ENCODE measurements around the gene PAX9. TPM values are rescaled to one million over a fixed set of nuclear protein-coding genes. Genes with fewer than 3 reads are reported as not detected.

PAX9 gene
- total RNA-seq (under 1 TPM in 2 of 5 donors, not detected in 3; 0.16 to 0.23 TPM), total RNA-seq (0 to 0.37 (median 0) reads per million in 29 experiments)
- total RNA-seq (2013), result 0.04 TPM

DNA sequence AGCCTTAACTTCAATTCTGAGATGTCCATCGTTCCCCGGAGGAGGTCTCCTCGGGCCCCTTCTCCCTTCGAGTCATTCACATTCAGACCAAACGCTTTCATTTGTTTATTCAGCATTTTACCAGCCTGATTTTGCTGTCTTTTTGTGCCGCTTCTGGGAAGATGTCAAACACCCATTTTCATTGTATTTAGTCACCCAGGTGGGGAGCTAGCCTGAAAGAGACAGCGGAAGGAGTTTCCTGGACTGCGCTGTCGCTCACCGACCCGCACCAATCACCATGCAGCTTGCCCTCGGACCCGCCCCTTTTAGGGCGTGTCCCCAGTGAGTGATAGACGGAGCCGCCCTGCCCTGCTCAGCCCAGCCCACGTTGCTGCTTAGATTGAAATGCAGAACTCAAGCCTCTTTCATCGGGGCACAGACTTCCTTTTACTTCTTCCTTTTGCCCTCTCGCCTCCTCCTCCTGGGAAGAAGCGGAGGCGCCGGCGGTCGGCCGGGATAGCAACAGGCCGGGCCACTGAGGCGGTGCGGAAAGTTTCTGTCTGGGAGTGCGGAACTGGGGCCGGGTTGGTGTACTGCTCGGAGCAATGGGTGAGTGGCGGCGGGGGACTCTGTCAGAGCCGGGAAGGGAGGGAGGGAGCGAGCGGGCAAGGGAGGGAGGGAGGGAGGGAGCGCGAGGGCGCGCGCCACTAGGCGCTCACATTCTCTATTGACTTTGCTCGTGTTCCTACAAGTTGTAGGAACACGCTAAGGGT is at the start of gene PAX9:
TSS of gene PAX9 (plus strand) at position 355 of the 752 bp plus-strand sequence. CDS start at position 585, 230 bp downstream.
- POLR2A ChIA-PET, result no interaction called here
- H3K9me3 ChIP-seq, result no peaks in the 10 kb centered on the region
- no peaks in the 10 kb centered on the region for H3K36me3 ChIP-seq (ENCODE audit: control insufficient read depth in 2 of 2, extremely low read depth in 1 of 2, insufficient read depth in 1 of 2, low read length in 1 of 2)
- Mint-ChIP-seq H3K36me3 (no peaks in the 10 kb centered on the region), H3K9me3 (no peaks in the 10 kb centered on the region), H3K27ac (peak within 1 kb of the TSS in 1 of 2 donors; percentile 67), H3K4me1 (peaks cover 43 to 61% (median 45%) of the 10 kb centered on the region in 3 donors), H3K27me3 (peaks cover 68 to 94% of the 10 kb centered on the region in 2 donors), H3K4me3 (peak within 1 kb of the TSS; percentile 9 to 56 (median 45))
- H3K4me3 ChIP-seq (ENCODE audit: control insufficient read depth in 1 of 2, extremely low read depth in 1 of 2, low read length in 1 of 2), result peak within 1 kb of the TSS in 1 of 2 donors; percentile 44
- H3K4me1 ChIP-seq (ENCODE audit: control insufficient read depth in 1 of 2, extremely low read depth in 1 of 2, insufficient read depth in 2 of 2, low read length in 2 of 2), result peaks cover 0 to 43% of the 10 kb centered on the region in 2 experiments
- whole genome bisulfite sequencing (ENCODE audit: insufficient coverage), result 11% methylated on average over 25 of the region's 44 CpGs
- DNase-seq, result peak in 8 of 35 experiments; percentile 5 to 32 (median 10)
- H3K27me3 ChIP-seq (replicated peaks in 1 of 2; ENCODE audit: control insufficient read depth in 2 of 2, extremely low read depth in 1 of 2, insufficient read depth in 2 of 2, low read length in 1 of 2), result peaks cover 10 to 84% of the 10 kb centered on the region in 2 experiments
- ATAC-seq (replicated peaks in 1 of 4), result peak in 3 of 4 experiments; percentile 29 to 71 (median 33)
- CTCF ChIA-PET, result no interaction called here
- H3K27ac ChIP-seq (ENCODE audit: low read length), result no peak within 1 kb of the TSS

DNA sequence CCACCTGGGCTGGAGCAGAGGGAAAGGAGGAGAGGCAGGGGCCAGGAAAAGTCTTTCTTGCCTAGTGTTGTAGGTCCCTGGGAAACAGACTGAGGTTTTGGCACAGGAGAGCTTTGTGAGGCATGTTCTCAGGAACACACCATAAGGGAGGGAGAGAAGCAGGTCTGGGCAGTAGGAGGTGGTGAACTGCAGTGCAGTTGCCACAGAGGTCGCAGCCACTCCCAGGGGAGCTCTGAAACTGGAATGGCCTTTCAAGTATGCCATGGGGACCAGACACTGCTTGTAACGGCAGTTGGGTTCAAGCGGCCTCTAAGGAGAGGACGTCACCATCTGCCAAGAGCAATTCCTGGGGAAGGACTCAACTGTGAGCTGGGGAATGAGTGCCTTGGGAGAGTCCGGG is 43.8 kb upstream of the PAX9 start:
- H3K9me3 ChIP-seq, result no peaks in the 10 kb centered on the region
- H3K4me3 ChIP-seq (ENCODE audit: control insufficient read depth in 1 of 2, extremely low read depth in 1 of 2, low read length in 1 of 2), result no peak overlapping the region
- 60% methylated on average over 1 of the region's 5 CpGs for whole genome bisulfite sequencing (ENCODE audit: insufficient coverage)
- no peak overlapping the region for H3K4me3 Mint-ChIP-seq
- DNase-seq, result no peak
- H3K36me3 Mint-ChIP-seq, result no peaks in the 10 kb centered on the region
- H3K9me3 Mint-ChIP-seq, result peaks cover 5 to 10% (median 8%) of the 10 kb centered on the region in 3 donors
- CTCF ChIA-PET, result no interaction called here
- peaks cover 0 to 2% of the 10 kb centered on the region in 2 experiments for H3K27me3 ChIP-seq (replicated peaks in 1 of 2; ENCODE audit: control insufficient read depth in 2 of 2, extremely low read depth in 1 of 2, insufficient read depth in 2 of 2, low read length in 1 of 2)
- H3K4me1 ChIP-seq (ENCODE audit: control insufficient read depth in 1 of 2, extremely low read depth in 1 of 2, insufficient read depth in 2 of 2, low read length in 2 of 2), result no peaks in the 10 kb centered on the region
- H3K27me3 Mint-ChIP-seq, result peaks cover 0 to 3% of the 10 kb centered on the region in 2 donors
- no peak overlapping the region for H3K27ac Mint-ChIP-seq
- no peak overlapping the region for H3K27ac ChIP-seq (ENCODE audit: low read length)
- no peak for ATAC-seq (replicated peaks in 1 of 4)
- H3K36me3 ChIP-seq (ENCODE audit: control insufficient read depth in 2 of 2, extremely low read depth in 1 of 2, insufficient read depth in 1 of 2, low read length in 1 of 2), result no peaks in the 10 kb centered on the region
- no peaks in the 10 kb centered on the region for H3K4me1 Mint-ChIP-seq
- POLR2A ChIA-PET, result interaction anchor here (0.6 to 0.7 kb wide), 2 partner anchors 55 to 254 kb away, joined by 3 to 10 read pairs; no protein-coding TSS in a partner anchor

DNA sequence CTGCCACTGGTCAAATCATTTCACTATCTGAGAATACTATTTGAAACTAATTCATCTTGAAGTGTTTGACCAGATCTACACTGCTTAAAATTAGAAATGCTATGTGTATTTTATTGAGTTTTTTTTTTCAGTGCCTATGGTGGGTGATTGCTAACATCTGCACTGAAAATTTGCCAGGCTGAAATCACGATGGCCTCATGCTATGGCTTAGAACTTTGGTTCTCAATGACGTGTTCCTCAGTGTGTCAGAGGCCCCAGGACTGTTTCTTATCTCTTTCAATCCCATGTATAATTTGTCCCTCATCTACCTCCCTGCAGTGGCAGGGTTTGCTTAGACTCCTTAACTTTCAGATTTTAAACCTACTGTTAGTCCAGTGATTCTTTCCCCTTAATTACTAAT is 43.0 kb upstream of the PAX9 start:
- peaks cover 0 to 2% of the 10 kb centered on the region in 2 experiments for H3K27me3 ChIP-seq (replicated peaks in 1 of 2; ENCODE audit: control insufficient read depth in 2 of 2, extremely low read depth in 1 of 2, insufficient read depth in 2 of 2, low read length in 1 of 2)
- no peaks in the 10 kb centered on the region for H3K36me3 ChIP-seq (ENCODE audit: control insufficient read depth in 2 of 2, extremely low read depth in 1 of 2, insufficient read depth in 1 of 2, low read length in 1 of 2)
- Mint-ChIP-seq H3K4me3 (no peak overlapping the region), H3K27ac (no peak overlapping the region), H3K36me3 (no peaks in the 10 kb centered on the region), H3K9me3 (peaks cover 5 to 10% (median 8%) of the 10 kb centered on the region in 3 donors), H3K4me1 (no peaks in the 10 kb centered on the region), H3K27me3 (peaks cover 0 to 3% of the 10 kb centered on the region in 2 donors)
- no peak for DNase-seq
- no peaks in the 10 kb centered on the region for H3K9me3 ChIP-seq
- ChIA-PET CTCF (no interaction called here), POLR2A (interaction anchor here in 1 of 2 donors (0.7 kb wide), 1 partner anchor 253 kb away, joined by 10 read pairs; no protein-coding TSS in a partner anchor)
- H3K4me3 ChIP-seq (ENCODE audit: control insufficient read depth in 1 of 2, extremely low read depth in 1 of 2, low read length in 1 of 2), result no peak overlapping the region
- H3K27ac ChIP-seq (ENCODE audit: low read length), result no peak overlapping the region
- 29% methylated on average over 1 of the region's 2 CpGs for WGBS (ENCODE audit: insufficient coverage)
- ATAC-seq (replicated peaks in 1 of 4), result no peak
- H3K4me1 ChIP-seq (ENCODE audit: control insufficient read depth in 1 of 2, extremely low read depth in 1 of 2, insufficient read depth in 2 of 2, low read length in 2 of 2), result no peaks in the 10 kb centered on the region

DNA sequence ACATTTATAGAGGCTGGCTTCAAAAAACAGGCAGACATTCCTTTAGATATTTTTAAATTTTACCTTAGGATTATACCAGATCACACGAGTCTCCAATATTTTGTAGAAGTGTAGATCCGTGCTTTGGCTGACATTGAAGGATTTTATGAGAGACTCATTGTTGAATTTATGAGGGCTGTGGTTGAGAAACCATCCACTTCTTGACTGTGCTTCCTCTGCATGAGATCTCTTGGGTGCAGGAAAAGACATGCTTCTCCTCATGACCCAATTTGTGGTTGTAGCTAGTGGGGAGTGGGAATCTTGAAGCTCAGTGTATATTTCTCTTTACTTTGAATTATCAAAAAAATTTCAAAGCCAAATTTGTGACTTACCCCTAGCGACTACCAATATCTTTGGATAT is 42.5 kb upstream of the PAX9 start:
- ATAC-seq (replicated peaks in 1 of 4) (no peak), DNase-seq (no peak)
- no peak overlapping the region for H3K4me3 ChIP-seq (ENCODE audit: control insufficient read depth in 1 of 2, extremely low read depth in 1 of 2, low read length in 1 of 2)
- H3K36me3 Mint-ChIP-seq, result no peaks in the 10 kb centered on the region
- peaks cover 0 to 3% of the 10 kb centered on the region in 2 donors for H3K27me3 Mint-ChIP-seq
- H3K27ac ChIP-seq (ENCODE audit: low read length), result no peak overlapping the region
- no peaks in the 10 kb centered on the region for H3K9me3 ChIP-seq
- H3K36me3 ChIP-seq (ENCODE audit: control insufficient read depth in 2 of 2, extremely low read depth in 1 of 2, insufficient read depth in 1 of 2, low read length in 1 of 2), result no peaks in the 10 kb centered on the region
- peaks cover 5 to 10% (median 8%) of the 10 kb centered on the region in 3 donors for H3K9me3 Mint-ChIP-seq
- H3K27ac Mint-ChIP-seq, result no peak overlapping the region
- POLR2A ChIA-PET, result no interaction called here
- no CpG with 5 or more reads among the region's 3 CpGs for WGBS (ENCODE audit: insufficient coverage)
- H3K27me3 ChIP-seq (replicated peaks in 1 of 2; ENCODE audit: control insufficient read depth in 2 of 2, extremely low read depth in 1 of 2, insufficient read depth in 2 of 2, low read length in 1 of 2), result peaks cover 0 to 2% of the 10 kb centered on the region in 2 experiments
- H3K4me1 Mint-ChIP-seq, result no peaks in the 10 kb centered on the region
- CTCF ChIA-PET, result no interaction called here
- no peaks in the 10 kb centered on the region for H3K4me1 ChIP-seq (ENCODE audit: control insufficient read depth in 1 of 2, extremely low read depth in 1 of 2, insufficient read depth in 2 of 2, low read length in 2 of 2)
- H3K4me3 Mint-ChIP-seq, result no peak overlapping the region

DNA sequence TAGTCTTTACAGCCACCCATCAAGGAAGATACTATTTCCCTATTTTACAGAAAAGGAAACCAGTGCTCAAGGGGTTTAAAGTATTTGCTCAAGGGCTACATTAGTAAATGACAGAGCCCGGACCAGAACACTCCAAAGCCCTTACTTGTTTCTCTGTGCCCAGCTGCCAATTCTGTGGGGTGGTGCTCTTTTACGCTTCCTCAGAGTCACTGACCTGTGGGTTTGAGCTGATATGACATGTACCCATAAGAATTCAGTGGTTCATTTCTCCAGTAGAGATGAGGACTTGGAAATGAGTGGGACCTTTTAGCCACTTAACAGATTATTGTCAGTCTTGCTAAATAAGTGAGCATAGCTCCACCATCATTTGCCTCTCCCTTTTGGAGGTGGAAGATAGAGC is 41.8 kb upstream of the PAX9 start:
- WGBS (ENCODE audit: insufficient coverage), result 62% methylated on average over 2 of the region's 2 CpGs
- Mint-ChIP-seq H3K4me3 (no peak overlapping the region), H3K27ac (no peak overlapping the region), H3K27me3 (peaks cover 0 to 6% of the 10 kb centered on the region in 2 donors), H3K36me3 (no peaks in the 10 kb centered on the region), H3K4me1 (no peaks in the 10 kb centered on the region), H3K9me3 (peaks cover 5 to 10% (median 8%) of the 10 kb centered on the region in 3 donors)
- no peak for DNase-seq
- no peak overlapping the region for H3K4me3 ChIP-seq (ENCODE audit: control insufficient read depth in 1 of 2, extremely low read depth in 1 of 2, low read length in 1 of 2)
- H3K27me3 ChIP-seq (replicated peaks in 1 of 2; ENCODE audit: control insufficient read depth in 2 of 2, extremely low read depth in 1 of 2, insufficient read depth in 2 of 2, low read length in 1 of 2), result peaks cover 2% of the 10 kb centered on the region in 2 experiments
- H3K4me1 ChIP-seq (ENCODE audit: control insufficient read depth in 1 of 2, extremely low read depth in 1 of 2, insufficient read depth in 2 of 2, low read length in 2 of 2), result no peaks in the 10 kb centered on the region
- POLR2A ChIA-PET, result no interaction called here
- CTCF ChIA-PET, result no interaction called here
- no peaks in the 10 kb centered on the region for H3K9me3 ChIP-seq
- ATAC-seq (replicated peaks in 1 of 4), result no peak
- H3K36me3 ChIP-seq (ENCODE audit: control insufficient read depth in 2 of 2, extremely low read depth in 1 of 2, insufficient read depth in 1 of 2, low read length in 1 of 2), result no peaks in the 10 kb centered on the region
- H3K27ac ChIP-seq (ENCODE audit: low read length), result no peak overlapping the region

DNA sequence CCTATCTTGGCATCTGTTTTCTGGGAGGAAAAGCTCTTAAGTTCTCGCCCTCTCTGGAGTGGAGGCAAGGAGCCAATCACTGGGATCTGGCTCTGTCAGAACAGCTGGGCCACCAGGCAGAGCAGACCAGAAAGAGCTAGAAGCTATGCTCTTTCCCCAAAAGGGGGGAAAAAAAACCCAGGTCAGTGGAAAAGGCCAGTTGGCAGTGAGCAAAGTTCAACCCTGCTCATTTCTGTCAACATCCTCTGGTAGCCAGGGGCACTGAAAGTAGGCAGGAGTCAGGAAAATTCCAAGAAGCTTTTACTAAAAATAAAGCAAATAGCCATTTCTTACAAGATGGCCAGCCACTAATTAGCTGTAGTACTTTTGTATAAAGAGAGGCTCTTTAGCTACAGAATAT is 36.6 kb upstream of the PAX9 start:
- 82% methylated on average over 1 of the region's 1 CpG for WGBS (ENCODE audit: insufficient coverage)
- peaks cover 2 to 4% of the 10 kb centered on the region in 2 experiments for H3K27me3 ChIP-seq (replicated peaks in 1 of 2; ENCODE audit: control insufficient read depth in 2 of 2, extremely low read depth in 1 of 2, insufficient read depth in 2 of 2, low read length in 1 of 2)
- H3K4me3 Mint-ChIP-seq, result no peak overlapping the region
- H3K27me3 Mint-ChIP-seq, result peaks cover 10 to 19% of the 10 kb centered on the region in 2 donors
- H3K27ac ChIP-seq (ENCODE audit: low read length), result no peak overlapping the region
- H3K9me3 Mint-ChIP-seq, result peaks cover 4 to 8% (median 5%) of the 10 kb centered on the region in 3 donors
- no peak overlapping the region for H3K27ac Mint-ChIP-seq
- ATAC-seq (replicated peaks in 1 of 4) (no peak), DNase-seq (no peak)
- H3K36me3 ChIP-seq (ENCODE audit: control insufficient read depth in 2 of 2, extremely low read depth in 1 of 2, insufficient read depth in 1 of 2, low read length in 1 of 2), result no peaks in the 10 kb centered on the region
- H3K36me3 Mint-ChIP-seq, result no peaks in the 10 kb centered on the region
- no peak overlapping the region for H3K4me3 ChIP-seq (ENCODE audit: control insufficient read depth in 1 of 2, extremely low read depth in 1 of 2, low read length in 1 of 2)
- no peaks in the 10 kb centered on the region for H3K9me3 ChIP-seq
- ChIA-PET CTCF (interaction anchor here in 1 of 2 donors (0.9 kb wide), 1 partner anchor 15 kb away, joined by 3 read pairs; no protein-coding TSS in a partner anchor), POLR2A (interaction anchor here in 1 of 2 donors (0.5 kb wide), 1 partner anchor 82 kb away, joined by 6 read pairs; no protein-coding TSS in a partner anchor)
- H3K4me1 ChIP-seq (ENCODE audit: control insufficient read depth in 1 of 2, extremely low read depth in 1 of 2, insufficient read depth in 2 of 2, low read length in 2 of 2), result no peaks in the 10 kb centered on the region
- H3K4me1 Mint-ChIP-seq, result no peaks in the 10 kb centered on the region

Data from T-cell (primary cell).